Activated CD8-positive, alpha-beta memory T cell treated with anti-CD3 and anti-CD28 coated beads, Interleukin-2, amount 50 U/mL, for 24 hours (primary cell): ENCODE results near the gene MR1.
A peak's percentile ranks its signal among the peaks of the same experiment; 100 is the strongest.
"Not testable (repeated sequence)": the region's sequence is repeated elsewhere in the genome, so short reads cannot be mapped to it uniquely, and the experiment has no call there.

Source experiments
- DNase-seq: peaks from one replicate; pipeline ENCODE4 v3.0.0-alpha.2; 2020; ENCODE audit errors: extremely low read depth

Gene MR1

DNA sequence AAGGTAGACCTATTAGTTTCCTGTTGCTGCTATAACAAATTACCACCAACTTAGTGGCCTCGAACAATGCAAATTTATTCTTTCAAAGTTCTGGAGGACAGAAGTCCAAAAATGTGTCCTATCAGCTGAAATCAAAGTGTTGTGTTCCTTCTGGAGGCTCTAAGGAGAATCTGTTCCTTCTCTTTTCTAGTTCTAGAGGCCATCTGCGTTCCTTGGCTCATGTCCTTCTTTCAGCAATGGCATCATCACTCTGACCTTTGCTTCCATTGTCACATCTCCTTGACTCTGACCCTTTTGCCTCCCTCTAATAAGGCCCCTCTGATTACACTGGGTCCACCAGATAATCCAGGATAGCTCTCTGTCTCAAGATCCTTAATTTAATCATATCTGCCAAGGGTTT lies 1.2 kb upstream of the MR1 start:
- no peak for DNase-seq

GRCh38 chr1:181033128-181033798 lies 520 bp upstream of the MR1 start:
- no peak for DNase-seq

DNA sequence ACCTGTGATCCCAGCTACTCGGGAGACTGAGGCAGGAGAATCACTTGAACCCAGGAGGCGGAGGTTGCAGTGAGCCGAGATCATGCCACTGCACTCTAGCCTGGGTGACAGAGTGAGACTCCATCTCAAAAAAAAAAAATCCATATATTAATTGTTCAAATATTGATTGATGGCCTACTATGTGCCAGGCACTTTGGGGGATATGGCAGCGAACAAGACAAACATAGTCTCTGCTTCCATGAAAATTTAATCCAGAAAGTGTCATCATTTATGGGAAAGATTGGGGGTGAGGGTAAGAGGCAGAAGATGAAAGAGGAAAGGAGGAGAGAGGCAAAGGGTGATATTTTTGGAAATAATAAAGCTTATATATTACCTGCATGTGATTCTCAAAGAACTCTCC lies 1.4 kb downstream of the MR1 start:
- DNase-seq: not testable (repeated sequence)

DNA sequence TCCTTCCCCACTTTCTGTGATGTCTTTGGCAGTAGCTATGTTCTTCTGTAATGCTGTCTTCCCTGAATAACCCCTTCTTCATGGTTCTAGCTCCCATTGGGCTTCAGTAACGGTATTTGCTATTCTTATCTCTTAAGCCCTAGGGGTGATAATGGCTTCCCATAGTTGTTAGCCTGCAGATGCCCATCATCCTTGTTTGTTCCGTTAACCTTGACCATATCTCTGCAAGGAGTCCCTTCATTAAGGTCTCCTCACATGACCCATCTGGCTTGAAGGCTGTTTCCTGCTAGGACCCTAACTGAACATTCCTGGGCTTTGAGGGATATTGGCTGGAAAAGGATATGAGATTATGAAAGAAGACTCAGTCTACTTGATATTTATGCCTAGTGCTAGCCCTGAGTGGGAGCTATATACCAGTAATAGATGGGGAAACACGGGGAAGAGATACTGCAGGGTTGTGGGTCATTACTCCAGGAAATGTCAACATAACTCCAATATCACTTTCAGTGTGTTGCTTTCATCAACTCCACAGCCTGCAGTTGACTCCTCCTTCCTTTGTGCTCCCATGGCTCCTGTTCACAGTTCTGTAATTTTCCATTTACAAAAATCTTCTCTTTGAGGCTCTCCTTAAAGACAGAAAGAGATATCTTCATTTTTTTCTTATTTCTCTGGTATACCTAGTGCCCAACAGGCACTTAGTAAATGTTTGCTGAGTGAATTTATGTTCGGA lies 2.5 kb downstream of the MR1 start:
- DNase-seq: no peak

DNA sequence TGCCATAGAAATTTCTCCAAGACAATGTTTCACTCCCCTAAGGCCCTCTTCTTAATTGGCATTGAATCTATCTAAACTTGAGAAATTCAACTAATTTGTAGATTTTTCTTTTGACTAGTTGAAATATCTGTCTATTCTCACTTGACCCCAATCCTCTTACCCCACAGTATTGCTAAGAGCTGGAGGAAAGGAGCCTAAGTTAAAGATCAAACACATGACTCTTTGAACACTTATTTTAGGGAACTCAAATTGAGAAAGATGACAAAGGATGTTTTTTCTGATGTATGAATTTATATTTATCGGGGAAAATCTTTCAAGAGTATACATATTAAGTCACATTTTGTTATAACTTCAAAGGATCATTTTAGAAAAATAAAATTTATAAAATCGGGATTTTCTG lies 3.6 kb downstream of the MR1 start:
- DNase-seq: no peak

GRCh38 chr1:181038399-181038873 lies 4.7 kb downstream of the MR1 start:
- DNase-seq: peak; percentile 37

DNA sequence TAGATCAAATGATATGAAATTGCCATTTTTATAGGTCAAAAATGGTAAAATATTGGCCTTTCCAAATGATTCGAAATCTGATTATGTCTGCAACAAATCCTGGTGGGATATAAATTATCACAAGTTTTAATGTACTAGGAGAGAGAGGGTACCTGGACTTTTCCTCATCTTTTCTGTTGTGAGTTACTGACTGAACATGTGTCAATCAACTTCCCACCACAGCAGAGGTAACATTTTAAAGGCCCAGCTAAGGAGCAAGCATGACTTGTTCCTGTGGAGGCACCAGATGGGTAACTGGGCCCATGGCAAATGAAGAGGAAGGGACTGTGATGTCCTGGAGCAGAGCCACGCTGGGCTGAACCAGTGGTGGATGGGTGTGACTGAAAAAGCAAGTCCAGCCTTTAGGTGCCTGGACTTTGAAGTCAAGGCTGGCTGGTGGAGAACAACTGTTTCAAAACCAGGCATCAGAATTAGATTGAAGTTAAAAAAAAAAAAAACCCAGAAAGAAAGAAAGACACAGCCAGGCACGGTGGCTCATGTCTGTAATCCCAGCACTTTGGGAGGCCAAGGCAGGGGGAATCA lies 6.6 kb downstream of the MR1 start:
- no peak for DNase-seq

DNA sequence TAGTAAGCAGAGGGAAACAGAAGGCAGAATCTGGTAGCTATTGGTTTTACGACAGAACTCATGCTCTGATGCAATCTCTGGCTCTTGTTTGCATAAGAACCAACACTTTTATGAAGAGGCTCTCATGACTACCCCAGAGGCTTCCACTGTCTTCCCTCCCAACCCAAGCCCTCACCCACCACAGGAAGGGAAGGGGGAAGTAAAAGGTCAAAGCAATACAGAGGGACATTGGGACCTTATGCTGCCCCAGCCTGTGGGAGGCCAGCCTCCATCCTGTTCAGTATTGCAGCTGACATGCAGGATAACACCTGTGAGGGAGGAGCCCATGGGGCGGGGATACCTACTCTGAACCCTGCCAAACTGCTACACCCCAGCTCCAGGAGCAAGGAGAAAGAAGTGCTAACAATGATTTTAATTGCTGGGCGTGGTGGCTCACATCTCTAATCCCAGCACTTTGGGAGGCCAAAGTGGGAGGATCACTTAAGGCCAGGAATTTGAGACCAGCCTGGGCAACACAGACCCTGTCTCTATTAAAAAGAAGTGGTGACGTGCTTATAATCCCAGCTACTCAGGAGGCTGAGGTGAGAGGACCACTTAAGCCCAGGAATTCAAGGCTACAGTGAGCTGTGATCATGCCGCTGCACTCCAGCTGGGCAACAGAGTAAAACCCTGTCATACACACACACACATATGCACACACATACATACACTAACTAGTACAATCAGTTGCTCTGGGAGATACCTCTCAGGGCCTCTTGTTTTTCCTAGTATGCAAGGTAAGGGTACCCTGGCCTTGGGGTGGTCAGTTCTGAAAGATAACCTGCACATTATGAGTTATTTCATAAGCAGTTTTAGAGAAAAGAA lies 9.5 kb downstream of the MR1 start:
- no peak for DNase-seq

DNA sequence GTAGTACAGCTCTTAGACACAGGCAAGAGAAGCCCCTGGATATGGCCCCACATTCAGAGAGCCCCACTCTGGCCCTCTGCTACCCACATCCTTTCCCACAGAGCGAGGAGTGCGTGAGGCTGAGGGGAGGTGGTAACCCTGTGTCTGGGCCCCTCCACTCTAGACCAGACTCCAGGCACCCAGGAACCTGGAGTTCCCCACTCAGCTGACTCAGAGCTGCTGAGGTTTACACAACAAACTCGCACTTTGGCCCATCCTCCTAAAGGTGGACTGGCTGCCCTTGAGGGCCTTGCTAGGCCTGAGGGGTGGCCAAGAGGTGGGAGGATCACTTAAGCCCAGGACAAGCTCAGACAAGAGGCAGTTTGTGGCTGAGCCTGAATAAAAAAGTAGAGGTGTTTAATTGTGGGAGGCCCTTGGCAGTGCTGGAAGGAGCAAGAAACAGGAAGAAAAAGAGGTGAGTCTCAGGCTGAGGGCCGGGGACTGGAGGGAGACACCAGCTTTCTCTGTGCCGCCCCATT lies 10.7 kb downstream of the MR1 start:
- no peak for DNase-seq

GRCh38 chr1:181045946-181046345 lies 12.2 kb downstream of the MR1 start:
- DNase-seq: not testable (repeated sequence)

DNA sequence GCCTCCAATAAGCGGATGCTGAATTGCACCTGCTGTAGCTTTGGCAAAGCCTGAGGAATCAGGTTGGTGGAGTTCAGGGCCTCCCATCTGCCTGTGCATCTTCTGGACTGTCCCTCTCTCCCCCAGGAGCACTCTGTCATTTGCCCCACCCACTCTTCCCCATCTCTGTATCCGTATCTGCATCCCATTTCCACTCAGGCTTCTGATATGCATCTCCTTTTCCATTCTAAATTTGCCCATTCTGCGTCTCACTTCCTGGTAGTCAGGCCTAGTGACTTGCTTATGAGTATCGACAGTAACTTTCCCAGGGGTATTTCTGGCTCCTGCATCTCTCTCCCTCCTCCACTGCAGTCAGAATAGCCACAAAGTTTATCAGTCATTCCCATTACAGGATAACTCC lies 15.6 kb downstream of the MR1 start:
- DNase-seq: no peak

DNA sequence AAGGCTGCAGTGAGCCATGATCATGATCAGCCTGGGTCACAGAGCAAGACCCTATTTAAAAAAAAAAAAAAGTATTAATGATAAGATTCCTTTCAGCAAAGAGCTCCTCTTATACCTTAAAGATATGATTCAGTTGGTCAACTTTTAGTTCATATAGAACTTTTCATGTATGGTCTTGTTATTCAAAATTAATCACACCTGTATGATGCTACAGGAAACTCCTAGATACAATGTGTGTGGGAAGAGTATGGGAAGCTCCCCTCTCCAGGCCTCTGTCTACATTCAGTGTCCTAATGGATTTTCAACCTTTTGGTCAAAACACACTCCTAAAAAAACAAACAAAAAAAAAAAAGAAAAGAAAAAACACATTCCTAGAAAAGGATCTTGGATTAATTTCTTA lies 17.1 kb downstream of the MR1 start:
- no peak for DNase-seq

- DNase-seq: no peak
These were observed 22.8 kb downstream of the MR1 start for GRCh38 chr1:181056560-181056959.

DNA sequence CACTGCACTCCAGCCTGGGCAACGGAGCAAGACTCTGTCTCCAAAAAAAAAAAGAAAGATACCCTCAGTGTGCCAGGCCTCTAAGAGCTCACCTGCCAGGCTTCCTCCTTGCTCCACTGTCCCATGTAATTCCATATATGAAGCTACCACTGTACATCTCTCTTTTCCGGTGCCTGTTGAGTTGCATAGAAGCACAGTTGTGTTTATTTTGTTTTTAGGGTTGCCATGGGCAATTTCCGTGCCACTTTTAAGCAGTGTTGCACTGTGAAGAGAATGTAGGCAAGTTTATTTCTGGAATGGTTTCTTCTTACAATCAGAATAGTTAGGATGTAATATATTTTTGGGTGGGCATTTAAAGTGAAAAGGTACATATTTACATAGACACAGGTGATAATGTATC lies 23.3 kb downstream of the MR1 start:
- DNase-seq: no peak

DNA sequence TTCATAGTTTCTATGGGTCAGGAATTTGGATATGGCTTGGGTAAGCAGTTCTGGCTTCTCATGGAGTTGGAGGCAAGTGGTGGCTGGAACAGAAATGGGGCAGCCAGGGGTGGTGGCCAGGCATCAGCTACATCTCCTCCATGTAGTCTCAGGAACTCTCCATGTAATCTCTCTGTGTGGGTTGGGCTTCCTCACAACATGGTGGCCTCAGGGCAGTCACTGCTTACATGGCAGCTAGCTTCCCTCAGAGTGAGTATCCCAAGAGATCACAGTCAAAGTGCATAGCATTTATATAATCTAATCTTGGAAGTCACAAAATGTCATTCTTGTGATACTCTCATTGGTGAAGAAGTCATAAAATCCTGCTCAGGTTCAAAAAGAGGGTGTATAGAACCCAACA lies 25.7 kb downstream of the MR1 start:
- no peak for DNase-seq

DNA sequence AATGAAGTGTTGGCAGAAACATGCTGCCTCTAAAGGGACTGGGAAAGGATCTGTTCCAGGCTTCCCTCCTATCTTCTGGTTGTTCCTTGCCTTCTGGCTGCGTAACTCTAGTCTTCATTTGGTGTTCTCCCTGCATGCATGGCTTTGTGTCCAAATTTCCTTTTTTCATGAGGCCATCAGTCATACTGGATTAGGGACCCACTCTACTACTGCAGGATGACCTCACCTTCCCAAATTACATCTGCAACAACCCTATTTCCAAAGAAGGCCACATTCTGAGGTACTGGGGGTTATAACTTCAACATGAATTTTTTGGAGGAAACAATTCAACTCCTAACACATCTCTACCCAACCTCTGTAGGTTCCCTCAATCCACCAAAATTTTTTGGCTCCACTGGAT lies 26.3 kb downstream of the MR1 start:
- DNase-seq: no peak

DNA sequence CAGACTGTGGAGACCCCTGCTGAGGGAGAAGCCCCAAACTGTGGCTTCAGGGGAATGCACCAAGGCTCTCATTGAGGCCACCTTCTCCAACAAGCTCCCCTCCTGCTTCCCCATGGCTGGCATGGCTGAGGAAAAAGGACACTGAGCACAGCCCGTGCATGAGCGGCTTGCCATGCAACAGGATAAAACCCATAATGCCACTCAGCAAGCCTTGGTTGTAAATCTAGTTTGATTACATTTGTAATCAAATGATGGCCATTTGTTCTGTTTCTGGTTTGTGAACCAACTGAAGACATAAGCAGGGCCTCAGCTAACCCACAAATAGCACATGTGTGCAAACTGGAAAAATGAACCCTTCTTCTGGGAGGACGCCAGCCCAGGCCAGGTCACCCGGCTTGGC lies 27.2 kb downstream of the MR1 start:
- DNase-seq: not testable (repeated sequence)

DNA sequence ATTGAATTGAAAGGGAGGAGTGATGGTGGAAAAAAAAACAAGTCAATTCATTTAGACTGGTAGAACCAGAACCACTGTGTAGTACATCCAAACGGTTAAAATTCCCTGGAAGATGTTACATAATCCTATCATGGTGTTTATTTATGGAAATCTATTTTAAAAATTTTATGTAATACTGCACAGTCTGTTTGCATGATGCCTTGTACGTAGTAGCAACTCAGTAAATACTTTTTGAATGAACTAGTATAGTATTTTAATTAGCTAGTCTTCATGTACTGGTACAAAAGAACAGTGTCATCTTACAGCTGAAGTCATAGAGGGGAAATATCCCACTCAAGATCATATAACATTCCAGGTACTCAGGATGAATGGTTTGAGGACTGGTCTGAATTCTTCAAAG lies 27.7 kb downstream of the MR1 start:
- DNase-seq: no peak

GRCh38 chr1:181061891-181062835 lies 28.4 kb downstream of the MR1 start:
- DNase-seq: no peak

DNA sequence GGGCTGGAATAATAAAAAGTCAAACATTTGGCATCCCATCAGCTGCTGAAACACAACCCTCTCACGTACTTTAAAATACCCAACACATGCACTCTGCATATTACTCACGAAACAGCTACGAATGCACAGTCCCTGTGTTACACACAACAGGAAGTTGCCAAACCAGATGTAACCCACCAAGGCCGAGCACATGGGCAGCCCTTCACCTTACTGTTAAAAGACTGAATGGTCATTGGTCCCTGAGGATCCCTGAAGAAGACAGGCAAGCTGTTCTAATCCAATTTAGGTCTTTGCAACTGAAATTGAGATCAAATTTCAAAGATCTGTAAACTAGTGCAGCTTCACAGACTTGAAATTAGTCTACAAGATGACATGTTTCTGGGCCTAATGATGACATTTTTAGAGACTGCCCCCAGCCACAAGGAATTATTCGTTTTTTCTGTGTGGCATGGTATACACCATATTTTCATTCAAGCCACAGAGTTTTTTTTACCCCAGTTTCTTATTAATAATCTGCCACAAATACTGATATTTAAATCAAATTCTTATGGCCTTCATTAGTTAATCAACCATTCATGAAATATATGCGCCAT lies 29.1 kb downstream of the MR1 start:
- no peak for DNase-seq
